Heart left ventricle (tissue), 13 donors: ENCODE data around the gene CDON.

Experiments used
- CTCF ChIP-seq, 12 donors: fragments of 200-600 bp; sonication (generic) in 4 of 12; IDR thresholded peaks; one replicate each; pipeline versions ENCODE4 v1.5.0 to v1.8.0; 2018 to 2022; ENCODE audit warnings: antibody characterized with exemption in 12 of 12, mild to moderate bottlenecking in 5 of 12
- POLR2A ChIP-seq, 2 donors: fragments of 450-650 bp; IDR thresholded peaks; one replicate each; pipeline ENCODE4 v1.6.1; 2017; ENCODE audit warnings: antibody characterized with exemption in 2 of 2, mild to moderate bottlenecking in 2 of 2, moderate library complexity in 2 of 2
- donor health status: ischemic (EF 13 %, LVEDD 7.1; RV severe dilation, severe dysfunction).
- donor health status: DM: no; HTN: yes; CAD: no.
- donor health status: DM: no; HTN: no; CAD: no.
- donor health status: ischemic (EF 25% LVEDD 6.9; RV normal size, moderate dysfunction).
- donor health status: ischemic (EF 25% LVEDD 5.7; RV mildly dilated, moderate dysfunction).
- donor health status: ischemic (EF 35%, LVEDD 5.7; RV mildly dilated, moderate dysfunction).
- donor health status: nonischemic (EF 11% LVEDD 7.7; RV severe dilation, severe dysfunction).
- donor health status: DM: yes; HTN: yes; CAD: no.
- donor health status: PGD.
- donor health status: ischemic (EF 29% LVEDD 5.4; RV normal size, mild dysfunction).
- donor health status: nonischemic (EF 23%, LVEDD 6.1; RV moderate dilation, normal function).

- TF ChIP-seq POLR2A (IDR thresholded peaks at IDR 0.05) (no peak), CTCF (IDR thresholded peaks at IDR 0.05) (no peak)
Observed at GRCh38 chr11:126105022-126105747, 42.5 kb upstream of the CDON start.
